Kasumi-1 (cell line): ENCODE data around the gene RPS5.
"Not testable (repeated sequence)": the region's sequence is repeated elsewhere in the genome, so short reads cannot be mapped to it uniquely, and the experiment has no call there.

Source experiments
- DNase-seq, 2 experiments: peaks; one replicate each; lab custom pipeline; 2025; lab: John Stamatoyannopoulos, UW

Gene RPS5

DNA sequence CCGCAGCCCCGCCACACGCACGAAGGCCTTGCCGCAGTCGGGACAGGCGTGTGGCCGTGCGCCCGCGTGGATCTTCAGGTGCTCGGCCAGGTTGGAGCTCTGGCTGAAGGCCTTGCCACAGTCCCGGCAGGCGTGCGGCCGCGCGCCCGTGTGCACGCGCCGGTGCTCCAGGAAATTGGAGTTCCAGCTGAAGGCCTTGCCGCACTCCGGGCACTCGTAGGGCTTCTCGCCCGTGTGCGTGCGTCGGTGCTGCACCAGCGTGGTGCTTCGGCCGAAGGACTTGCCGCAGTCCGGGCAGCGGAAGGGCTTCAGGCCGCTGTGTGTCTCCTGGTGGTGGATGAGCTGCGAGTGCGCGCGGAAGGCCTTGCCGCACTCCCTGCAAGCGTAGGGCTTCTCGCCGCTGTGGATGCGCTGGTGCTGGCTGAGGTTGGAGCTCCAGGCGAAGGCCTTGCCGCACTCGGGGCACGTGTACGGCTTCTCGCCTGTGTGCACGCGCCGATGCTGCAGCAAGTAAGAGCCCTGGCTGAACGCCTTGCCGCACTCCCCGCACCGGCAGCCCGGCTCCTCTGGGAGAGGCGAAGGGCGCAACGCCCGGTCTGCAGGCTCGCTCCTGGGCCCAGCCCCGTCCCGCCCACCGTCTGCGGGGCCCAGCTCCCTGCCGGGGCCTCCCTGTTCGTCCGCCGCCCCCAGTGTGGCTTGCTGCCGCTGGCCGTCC, 30.1 kb upstream of the RPS5 start:
- DNase-seq: no peak

DNA sequence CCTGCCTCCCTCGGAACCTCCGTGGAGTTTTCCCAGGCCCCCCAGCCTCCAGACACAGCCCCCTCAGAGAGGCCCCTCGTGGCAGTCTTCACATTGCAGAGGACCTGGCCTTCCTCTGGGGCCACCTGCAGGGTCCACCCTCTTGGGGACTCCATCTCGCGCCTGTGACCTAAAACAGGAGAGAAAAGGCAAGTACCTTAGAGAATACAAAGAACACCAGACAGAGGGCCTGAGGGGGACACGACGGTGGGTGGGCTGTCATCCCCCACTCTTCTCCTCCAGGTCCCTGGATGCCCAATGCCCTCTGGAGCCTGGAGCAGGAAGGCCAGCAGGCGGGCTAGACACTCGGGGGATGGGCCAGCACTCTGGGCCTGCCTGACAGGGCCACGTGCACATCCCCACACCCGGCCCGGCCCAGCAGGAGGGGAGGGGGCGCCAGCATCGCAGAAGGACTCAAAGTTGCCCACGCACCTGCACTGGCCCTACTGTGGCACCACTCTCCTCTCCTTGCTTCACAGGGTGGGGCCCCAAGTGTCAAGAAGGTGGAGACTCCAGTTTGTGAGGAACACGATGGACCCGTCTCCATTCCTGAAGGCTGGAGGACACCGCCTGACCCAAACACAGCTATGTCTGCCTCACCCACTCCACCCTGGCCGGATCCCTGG, 29.5 kb upstream of the RPS5 start:
- no peak for DNase-seq

DNA sequence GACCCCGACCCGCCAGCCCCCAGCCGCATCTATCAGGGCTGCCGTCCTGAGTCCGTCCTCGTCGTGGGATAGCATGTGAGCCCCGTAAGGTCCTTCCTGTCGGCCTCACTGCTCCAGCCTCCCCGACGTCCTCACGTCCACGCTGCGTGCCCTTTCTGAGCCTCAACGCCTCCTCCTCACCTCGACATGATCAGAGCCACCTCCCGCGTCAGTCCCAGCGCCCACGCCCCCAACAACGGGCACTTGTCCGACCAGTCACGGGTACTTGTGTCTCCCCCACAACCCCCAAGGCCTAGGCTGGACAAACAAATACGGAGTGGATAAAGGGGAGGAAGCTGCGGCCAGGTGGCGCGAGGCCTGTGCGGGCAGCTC, 25.2 kb upstream of the RPS5 start:
- DNase-seq: peak; percentile 43 to 57

DNA sequence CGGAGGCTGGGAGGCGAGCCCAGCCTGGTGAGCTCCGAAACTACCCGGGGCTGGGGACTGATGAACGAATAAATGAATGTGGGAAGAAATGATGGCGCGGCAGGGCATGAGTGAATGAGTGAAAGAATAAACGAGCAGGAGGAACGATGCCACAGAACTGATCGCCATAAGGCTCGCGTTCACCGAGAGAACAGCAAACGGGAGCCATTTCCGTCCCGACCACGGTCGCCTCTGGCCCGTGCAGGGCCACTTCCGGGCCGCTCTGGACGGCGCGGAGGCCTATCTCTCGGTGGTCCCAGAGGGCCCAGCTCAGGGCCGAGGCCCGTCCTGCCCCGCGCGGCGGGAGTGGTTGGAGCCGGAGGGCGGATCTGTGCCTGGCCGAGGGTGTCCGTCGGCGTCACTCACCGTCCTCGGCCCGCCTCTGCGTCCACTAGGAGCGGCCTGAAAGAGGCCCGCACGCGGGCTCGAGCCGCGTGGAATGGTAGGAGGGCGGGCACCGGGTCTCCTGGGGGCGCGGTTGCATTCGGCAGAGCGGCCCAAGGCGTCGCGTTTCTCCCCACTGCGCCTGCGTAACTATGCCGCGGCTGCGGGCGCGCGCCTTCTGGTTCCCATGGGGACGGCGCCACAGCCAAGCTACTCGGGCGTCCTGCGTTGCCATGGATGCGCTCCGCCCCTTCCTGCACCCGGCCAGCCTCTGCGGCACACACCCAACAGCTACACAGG, 24.6 kb upstream of the RPS5 start, which contains the start of gene ZNF497:
ZNF497 (minus strand) TSS at position 480 of the 723 bp plus-strand sequence. CDS start 5,116 bp downstream, outside the sequence.
- peak; percentile 92 to 93 for DNase-seq

DNA sequence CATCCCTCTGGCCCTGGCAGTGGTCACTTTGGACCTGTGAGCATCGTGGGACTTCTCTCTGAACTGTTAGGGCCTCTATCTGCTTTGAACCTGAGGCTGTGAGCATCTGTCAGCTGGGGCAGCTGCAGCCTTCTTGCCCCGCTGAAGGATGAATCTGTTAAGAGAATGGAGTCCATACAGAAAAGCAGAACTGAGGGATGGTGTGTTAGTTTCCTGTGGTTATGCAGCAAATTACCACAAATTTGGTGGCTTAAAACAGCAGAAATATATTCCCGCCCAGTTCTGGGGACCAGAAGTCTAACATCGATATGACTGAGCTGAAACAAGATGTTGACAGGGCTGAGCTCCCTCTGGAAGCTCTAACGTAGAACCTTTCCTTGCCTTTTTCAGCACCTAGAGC, 22.9 kb upstream of the RPS5 start:
- peak; percentile 96 for DNase-seq

DNA sequence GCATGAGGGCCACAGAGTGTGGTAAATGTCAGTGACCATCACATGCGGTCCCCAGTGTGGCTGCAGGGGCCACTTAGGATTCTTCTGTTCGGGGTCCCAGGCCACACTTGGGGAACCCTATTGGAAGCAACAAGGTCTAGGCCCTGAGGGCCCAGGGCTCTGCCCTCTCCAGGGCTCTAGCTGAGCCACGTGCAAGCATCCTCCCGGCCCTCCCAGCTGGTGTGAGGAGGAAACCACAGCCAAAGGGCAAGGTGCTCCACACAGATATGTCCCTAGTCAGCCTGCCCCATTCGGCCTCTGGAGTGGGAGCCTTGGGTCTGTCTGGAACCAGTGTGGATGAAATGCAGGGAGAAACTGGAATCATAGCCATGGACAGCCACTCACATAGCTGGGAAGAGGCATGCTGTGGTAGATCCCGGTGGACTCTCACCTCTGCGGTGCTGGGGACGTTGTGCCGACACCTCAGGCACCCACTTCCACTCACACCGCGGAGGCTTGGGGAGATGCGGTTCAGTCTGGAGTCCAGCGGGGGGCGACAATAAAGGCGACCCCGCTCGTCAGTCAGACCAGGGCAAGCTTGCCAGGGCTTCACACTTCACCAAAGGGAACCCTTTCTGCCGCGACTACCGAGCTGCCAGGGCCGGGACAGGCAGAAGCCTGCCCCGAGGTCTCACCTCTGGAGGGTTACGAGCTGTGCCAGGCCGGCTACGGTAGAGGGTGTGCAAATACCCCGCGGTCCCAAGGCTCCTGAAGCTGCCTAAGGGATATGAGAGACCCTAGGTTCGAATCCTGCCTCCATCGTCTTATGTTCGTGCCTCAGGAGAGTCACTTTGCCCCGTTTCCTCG, 20.3 kb upstream of the RPS5 start:
- no peak for DNase-seq

DNA sequence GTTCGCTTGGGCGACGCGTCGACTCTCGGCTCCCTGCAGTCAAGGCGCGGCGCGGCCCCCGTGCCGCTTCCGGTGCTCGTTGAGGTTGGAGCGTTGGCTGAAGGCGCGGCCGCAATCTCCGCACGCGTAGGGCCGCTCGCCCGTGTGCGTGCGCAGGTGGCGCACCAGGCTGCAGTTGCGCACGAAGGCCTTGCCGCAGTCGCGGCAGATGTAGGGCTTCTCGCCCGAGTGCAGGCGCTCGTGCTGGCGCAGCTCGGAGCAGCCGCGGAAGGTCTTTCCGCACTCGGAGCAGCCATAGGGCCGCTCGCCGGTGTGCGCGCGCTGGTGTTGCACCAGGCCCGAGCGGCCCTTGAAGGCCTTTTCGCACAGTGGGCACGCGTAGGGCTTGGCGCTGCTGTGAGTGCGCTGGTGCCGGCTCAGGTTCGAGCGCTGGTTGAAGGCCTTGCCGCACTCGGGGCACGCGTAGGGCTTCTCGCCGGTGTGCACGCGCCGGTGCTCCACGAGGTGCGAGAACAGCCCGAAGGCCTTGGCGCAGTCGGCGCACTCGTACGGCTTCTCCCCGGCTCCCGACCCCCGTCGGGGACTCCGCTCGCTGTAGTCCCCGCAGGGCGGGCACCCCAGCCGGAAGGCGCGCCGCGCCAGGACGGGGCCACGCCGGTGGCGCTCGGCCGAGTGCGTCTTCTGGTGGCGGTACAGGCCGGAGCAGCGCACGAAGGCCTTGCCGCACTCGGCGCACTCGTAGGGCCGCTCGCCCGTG, 19.2 kb upstream of the RPS5 start:
- no peak for DNase-seq

DNA sequence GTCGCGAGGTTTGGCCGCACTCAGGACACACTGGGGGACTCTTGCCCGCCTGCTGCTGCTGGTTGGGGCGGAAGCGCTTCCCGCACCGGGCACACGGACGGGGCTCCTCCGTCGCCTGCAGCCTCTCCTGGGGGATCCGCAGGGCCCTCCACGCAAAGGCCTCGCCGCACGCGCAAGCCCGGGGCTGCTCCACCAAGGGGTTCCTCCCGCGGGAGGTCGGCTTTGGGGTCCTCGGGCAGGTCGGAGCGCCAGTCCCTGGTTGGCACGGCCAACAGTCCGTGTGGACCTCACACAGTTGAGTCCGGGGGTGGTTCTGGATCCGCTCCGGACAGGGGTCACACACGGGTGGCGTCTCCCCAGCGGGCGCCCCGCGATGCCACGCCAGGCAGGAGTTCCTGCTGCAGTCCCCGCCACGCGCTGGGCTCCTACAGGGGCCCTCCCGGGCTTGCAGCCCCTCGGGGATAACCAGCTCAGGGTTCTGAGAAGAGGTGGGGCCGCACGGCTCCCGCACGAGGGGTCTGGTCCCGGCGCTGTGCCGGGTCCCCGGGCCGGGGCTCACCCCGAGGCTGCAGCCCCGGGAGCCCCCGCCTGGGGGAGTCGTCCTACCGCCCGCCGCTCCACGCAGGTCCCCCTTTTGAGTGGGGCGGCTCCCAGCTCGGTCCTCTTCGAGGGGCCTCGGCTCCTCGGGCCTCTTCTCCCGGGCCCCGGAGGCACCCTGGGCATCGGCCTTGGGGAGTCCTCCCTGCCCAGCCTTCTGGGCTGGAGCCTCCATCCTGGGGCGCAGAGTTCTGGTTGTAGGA, 18.3 kb upstream of the RPS5 start:
- DNase-seq: no peak

DNA sequence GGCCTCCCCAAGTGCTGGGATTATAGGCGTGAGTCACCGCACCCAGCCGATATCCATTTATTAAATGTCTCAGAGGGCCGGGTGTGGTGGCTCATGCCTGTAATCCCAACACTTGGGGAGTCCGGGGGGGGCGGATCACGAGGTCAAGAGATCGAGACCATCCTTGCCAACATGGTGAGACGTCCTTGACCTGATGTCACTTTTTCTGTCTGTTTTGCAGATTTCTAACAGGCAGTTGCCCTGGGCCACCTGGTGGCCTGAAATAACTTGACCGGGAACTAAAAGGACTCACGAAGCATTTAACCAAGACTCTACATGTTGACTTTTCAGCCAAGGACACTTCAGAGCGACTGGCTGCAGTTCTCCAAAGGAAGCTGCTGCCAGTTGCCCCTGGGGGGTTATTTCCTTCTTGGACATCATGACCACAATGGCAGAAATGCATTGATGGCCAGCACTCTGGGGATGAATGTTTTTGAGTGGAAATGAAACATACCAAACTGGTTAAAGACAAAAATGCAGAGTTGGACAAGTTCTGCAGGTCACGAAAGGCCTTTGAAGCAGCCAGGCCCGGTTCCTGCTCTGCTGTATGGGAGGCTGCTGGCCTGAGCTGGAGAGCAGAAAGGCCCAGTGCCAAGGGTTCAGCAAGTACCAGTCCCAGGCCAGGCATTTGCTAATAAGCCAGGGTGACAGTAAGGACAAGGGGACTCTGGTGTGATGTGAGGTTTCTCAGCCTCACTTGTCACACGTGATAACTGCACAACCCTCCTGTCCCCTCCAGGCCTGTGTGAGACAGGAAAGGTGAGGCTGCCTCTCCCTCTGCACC, 14.5 kb upstream of the RPS5 start:
- no peak for DNase-seq

DNA sequence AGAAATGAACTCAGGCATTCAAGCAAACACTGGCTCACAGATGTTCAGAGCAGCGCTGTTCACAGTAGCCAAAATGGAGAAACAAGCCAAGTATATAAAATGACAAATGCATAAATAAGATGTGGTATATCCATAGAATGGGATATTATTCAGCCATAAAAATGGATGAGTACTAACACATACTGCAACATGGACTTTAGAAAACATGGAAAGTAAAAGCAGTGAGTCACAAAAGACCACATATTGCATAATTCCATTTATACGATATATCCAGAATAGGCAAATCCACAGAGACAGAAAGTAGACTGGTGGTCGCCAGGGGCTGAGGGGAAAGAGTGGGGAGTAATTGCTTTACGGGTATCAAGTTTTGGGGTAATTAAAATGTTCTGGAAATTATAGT, 12.9 kb upstream of the RPS5 start:
- no peak for DNase-seq

DNA sequence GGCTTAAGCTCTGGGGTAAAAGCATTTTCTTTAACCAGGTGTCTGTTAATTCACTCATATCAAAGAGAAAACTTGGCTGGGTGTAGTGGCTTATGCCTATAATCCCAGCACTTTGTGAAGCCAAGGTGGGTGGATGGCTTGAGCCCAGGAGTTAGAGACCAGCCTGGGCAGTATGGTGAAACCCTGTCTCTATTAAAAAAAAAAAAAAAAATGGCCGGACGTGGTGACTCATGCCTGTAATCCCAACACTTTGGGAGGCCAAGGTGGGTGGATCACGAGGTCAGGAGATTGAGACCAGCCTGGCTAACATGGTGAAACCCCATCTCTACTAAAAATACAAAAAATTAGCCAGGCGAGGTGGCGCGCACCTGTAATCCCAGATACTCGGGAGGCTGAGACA, 10.3 kb upstream of the RPS5 start:
- DNase-seq: not testable (repeated sequence)

DNA sequence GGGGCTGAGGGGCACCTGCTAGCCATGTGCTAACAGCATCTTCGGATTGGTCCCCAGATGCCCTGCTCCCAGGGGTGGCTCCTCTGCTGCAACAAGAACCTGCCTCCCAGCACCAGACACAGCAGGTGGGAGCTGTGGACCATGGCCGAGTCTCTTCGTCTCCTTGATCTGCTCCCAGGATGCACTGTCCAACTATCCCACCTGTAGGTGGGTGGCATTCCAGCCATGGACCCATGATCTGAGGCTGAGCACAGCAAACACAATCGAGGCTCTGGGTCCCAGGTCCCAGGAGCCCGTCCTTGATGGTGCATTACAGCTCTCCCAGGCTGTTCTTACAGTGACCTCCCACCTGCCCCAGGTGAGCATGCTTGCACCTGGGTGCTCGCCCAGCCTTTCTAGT, 7.8 kb upstream of the RPS5 start:
- DNase-seq: no peak

DNA sequence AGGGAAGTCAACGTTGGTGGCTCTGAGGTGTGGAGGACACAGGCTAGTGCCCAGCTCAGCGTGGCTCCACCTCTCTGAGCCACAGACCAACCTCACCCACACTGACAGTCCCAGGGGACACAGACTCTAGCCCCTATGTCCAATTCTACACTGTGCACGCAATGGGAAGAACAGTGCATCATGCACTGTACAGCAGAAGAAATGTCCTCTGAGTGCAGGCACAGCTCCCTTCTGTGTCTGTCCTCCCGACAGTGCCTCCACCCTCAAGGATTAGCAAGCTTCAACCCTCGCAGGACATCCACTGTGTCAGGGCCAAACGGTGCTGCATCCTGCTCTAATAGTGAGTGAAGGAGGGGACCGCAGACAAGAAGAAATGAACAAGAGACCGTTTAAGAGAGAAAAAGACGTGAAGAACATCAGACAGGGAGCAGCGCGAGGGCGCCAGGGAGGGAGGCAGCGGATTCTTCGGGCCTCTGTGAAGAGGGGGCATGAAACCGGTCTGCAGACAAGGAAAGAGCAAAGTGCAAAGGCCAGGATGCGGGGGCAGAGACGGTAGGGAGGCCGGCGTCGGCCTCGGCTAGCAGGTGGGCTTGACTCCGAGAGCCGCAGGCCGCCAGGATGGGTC, 6.9 kb upstream of the RPS5 start:
- DNase-seq: peak; percentile 51 to 56

DNA sequence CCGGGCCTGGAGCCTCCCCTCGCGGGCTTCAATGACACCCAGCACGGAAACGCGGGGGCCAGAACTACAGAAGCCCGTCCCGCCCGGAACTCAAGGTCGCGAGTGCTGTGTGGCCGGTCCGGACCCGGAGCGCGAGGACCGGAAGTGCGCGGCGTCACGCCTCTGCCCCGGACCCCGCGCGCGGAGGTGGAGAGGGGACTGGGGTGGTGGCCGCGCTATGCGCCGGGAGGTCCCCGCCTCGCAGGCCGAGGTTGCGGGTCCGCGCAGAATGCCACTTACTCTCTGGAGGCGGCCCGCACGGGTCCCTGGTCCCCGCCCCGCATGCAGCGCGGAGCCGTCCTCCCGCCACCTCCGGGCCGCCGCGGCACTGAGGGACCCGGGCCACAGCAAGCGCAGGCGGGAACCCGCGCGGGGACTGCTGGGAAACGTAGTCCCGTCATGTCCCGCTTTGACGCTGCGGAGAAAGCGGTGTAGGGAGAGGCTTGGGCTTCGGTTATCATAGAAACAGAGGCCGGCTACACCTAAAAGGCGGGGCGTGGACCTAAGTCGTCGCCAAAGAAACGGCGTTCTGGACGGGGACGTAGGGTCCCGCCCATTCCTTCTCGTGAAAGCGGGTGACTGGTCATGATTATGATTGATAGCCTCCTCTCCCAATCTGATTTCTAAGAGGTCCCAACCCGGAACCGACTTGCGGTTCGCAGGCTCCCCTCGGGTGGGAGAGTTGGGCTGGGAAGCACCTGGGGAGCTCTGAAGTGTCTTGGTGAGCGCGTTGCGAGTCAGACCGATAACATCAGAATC, 6.2 kb upstream of the RPS5 start, which contains the start of gene ZNF837:
ZNF837 (minus strand) TSS at position 369 of the 798 bp plus-strand sequence. CDS start 11,698 bp downstream, outside the sequence.
- DNase-seq: peak; percentile 99

DNA sequence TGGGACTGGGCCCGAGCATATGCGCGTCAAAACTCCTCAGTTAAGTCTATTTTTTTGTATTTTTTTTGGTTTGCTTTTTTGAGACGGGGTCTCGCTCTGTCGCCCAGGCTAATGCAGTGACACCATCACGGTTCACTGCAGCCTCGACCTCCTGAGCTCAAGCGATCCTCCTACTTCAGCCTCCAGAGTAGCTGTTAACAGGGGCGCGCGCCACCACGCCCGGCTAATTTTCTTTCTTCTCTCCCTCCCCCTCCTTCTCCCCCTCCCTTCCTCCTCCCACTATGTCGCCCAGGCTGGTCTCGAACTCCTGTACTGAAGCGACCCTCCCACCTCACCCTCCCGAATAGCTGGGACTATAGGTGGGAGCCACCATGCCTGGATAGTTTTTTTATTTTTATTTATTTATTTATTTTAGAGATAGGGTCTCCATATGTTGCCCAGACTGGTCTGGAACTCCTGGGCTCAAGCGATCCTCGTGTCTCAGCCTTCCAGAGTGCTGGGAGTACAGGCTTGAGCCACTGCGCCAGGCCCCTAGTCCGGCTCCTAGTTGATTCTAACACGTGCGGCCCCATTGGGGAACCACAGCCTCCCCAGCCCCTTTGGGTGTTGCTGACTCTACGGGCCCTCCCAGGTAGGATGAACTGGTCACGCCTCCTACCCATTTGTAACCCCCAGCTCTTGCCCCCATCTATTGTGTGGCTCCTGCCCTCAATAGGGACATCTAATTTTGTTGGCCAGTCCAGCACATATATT, 5.4 kb upstream of the RPS5 start:
- no peak for DNase-seq

DNA sequence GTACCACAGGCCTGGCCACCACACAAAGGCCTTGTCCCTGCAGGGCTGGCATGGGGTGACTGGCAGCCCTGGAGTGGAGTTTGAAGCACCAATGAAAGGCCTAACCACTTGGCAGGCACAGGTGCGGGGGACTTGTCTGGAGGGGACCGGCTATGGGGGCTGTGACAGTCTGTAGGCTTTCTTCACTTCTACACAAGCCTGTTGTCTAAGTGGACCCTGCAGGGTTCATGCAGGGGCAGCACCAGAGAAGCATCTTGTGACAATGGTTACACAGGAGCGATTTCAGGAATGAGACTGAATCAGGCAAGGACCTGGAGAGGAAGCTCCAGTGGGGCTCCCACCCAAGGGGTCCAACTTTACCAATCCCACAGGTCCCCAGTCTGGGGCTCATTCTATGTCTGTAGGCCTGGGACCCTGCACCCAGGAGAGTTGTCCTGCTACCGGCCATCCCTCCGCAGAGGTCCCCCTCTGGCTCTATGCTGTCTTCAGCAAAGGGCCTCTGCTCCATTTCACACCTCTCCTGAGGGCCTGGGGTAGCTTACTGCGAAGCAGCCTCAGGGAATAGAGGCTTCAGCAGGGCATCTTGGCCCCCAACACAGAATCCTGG, 4.0 kb upstream of the RPS5 start:
- no peak for DNase-seq

DNA sequence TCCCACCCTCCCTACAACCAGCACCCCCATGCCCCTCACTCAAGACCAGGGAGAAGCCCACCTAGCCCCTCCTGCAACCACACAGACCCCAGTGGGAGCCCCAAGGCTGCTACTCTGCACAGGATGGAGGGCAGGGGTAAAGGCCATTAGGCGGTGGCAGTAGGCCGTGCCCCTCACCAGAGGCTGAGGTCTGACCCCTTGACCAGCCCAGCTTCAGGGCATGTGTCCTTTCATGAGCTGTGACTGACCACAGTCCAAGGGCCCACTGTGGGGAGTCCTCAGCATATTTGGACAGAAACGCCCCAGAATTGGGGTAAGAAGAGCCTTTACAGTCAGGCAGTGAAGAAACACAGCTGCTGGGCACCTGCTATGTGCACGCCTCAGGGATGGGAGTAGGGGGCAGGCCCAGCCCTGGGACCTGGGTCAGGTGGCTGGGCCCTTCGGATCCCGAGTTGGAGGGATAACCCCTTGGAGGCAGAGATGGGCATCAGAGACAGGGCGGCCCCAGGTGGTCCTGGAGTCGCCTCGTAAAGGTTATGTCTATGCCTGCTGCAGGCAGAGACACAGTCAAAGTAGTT, 1.7 kb upstream of the RPS5 start:
- no peak for DNase-seq
